ENCODE results near the gene BATF.

Gene BATF

GRCh38 chr14:75518625-75519024 is 3.6 kb upstream of the BATF start:
- no peak overlapping the region for H3K9ac ChIP-seq (ENCODE audit: low read length)
- no peaks in the 10 kb centered on the region for H3K4me1 ChIP-seq (ENCODE audit: control insufficient read depth, insufficient read depth, low read depth, low read length)
- H3K79me1 ChIP-seq (replicated peaks; ENCODE audit: low read length, poor library complexity, severe bottlenecking) = no peaks in the 10 kb centered on the region
- H4K8ac ChIP-seq (ENCODE audit: low read length) = no peak overlapping the region
- no peak overlapping the region for H2BK5ac ChIP-seq (ENCODE audit: low read depth, low read length, poor library complexity, severe bottlenecking)
- H2BK15ac ChIP-seq (ENCODE audit: low read depth, poor library complexity, severe bottlenecking) = no peak overlapping the region
- no peak overlapping the region for H2AK5ac ChIP-seq (ENCODE audit: low read length, severe bottlenecking)
- no peak overlapping the region for H3K23ac ChIP-seq (ENCODE audit: low read length in 2 of 2)
- no peak overlapping the region for H3K14ac ChIP-seq (ENCODE audit: low read length in 2 of 2)
- no peaks in the 10 kb centered on the region for H3K9me3 ChIP-seq (ENCODE audit: control insufficient read depth, low read length)
- no peaks in the 10 kb centered on the region for H3K36me3 ChIP-seq (ENCODE audit: control insufficient read depth in 1 of 2, insufficient read depth in 2 of 2, low read depth in 1 of 2, low read length in 2 of 2)
- no peak overlapping the region for H2BK12ac ChIP-seq (ENCODE audit: low read length in 2 of 2)
- no peak overlapping the region for H3K4me2 ChIP-seq (ENCODE audit: low read length, poor library complexity, severe bottlenecking)
- no peak overlapping the region for H3K18ac ChIP-seq (ENCODE audit: low read depth in 1 of 2, low read length in 2 of 2)
- 62% methylated on average over 4 of the region's 4 CpGs for WGBS
- H3K4me3 ChIP-seq (ENCODE audit: insufficient read depth in 1 of 2, low read depth in 1 of 2, low read length in 2 of 2) = no peak overlapping the region
- no peak overlapping the region for H3K4ac ChIP-seq (ENCODE audit: low read depth in 1 of 2, low read length in 2 of 2)
- H2BK120ac ChIP-seq (ENCODE audit: low read depth, low read length) = no peak overlapping the region
- peaks cover 12 to 18% of the 10 kb centered on the region in 2 experiments for H3K27me3 ChIP-seq (ENCODE audit: control insufficient read depth in 1 of 2, insufficient read depth in 1 of 2, low read length in 2 of 2)
- H2AFZ ChIP-seq (ENCODE audit: low read depth, low read length) = no peak overlapping the region
- H4K91ac ChIP-seq (ENCODE audit: low read length) = no peak overlapping the region
- DNase-seq = no peak
- no peak overlapping the region for H3K27ac ChIP-seq (ENCODE audit: low read length, poor library complexity, severe bottlenecking)

- no peak overlapping the region for H2AFZ ChIP-seq (ENCODE audit: low read depth, low read length)
- no peaks in the 10 kb centered on the region for H3K79me1 ChIP-seq (replicated peaks; ENCODE audit: low read length, poor library complexity, severe bottlenecking)
- H2BK12ac ChIP-seq (ENCODE audit: low read length in 2 of 2) = no peak overlapping the region
- peaks cover 12 to 18% of the 10 kb centered on the region in 2 experiments for H3K27me3 ChIP-seq (ENCODE audit: control insufficient read depth in 1 of 2, insufficient read depth in 1 of 2, low read length in 2 of 2)
- H3K27ac ChIP-seq (ENCODE audit: low read length, poor library complexity, severe bottlenecking) = no peak overlapping the region
- H4K91ac ChIP-seq (ENCODE audit: low read length) = no peak overlapping the region
- no peak overlapping the region for H2AK5ac ChIP-seq (ENCODE audit: low read length, severe bottlenecking)
- H3K4ac ChIP-seq (ENCODE audit: low read depth in 1 of 2, low read length in 2 of 2) = no peak overlapping the region
- H3K9ac ChIP-seq (ENCODE audit: low read length) = no peak overlapping the region
- H3K4me3 ChIP-seq (ENCODE audit: insufficient read depth in 1 of 2, low read depth in 1 of 2, low read length in 2 of 2) = no peak overlapping the region
- no peak for DNase-seq
- no peak overlapping the region for H2BK120ac ChIP-seq (ENCODE audit: low read depth, low read length)
- H3K9me3 ChIP-seq (ENCODE audit: control insufficient read depth, low read length) = no peaks in the 10 kb centered on the region
- no peak overlapping the region for H3K18ac ChIP-seq (ENCODE audit: low read depth in 1 of 2, low read length in 2 of 2)
- H3K14ac ChIP-seq (ENCODE audit: low read length in 2 of 2) = no peak overlapping the region
- no peak overlapping the region for H4K8ac ChIP-seq (ENCODE audit: low read length)
- H3K4me1 ChIP-seq (ENCODE audit: control insufficient read depth, insufficient read depth, low read depth, low read length) = no peaks in the 10 kb centered on the region
- no peak overlapping the region for H3K23ac ChIP-seq (ENCODE audit: low read length in 2 of 2)
- no peak overlapping the region for H3K4me2 ChIP-seq (ENCODE audit: low read length, poor library complexity, severe bottlenecking)
- 100% methylated on average over 2 of the region's 4 CpGs for WGBS
- no peak overlapping the region for H2BK5ac ChIP-seq (ENCODE audit: low read depth, low read length, poor library complexity, severe bottlenecking)
- no peaks in the 10 kb centered on the region for H3K36me3 ChIP-seq (ENCODE audit: control insufficient read depth in 1 of 2, insufficient read depth in 2 of 2, low read depth in 1 of 2, low read length in 2 of 2)
- H2BK15ac ChIP-seq (ENCODE audit: low read depth, poor library complexity, severe bottlenecking) = no peak overlapping the region
Observed at GRCh38 chr14:75519394-75519793, 2.9 kb upstream of the BATF start.

- Histone ChIP-seq H3K36me3 (ENCODE audit: control insufficient read depth in 1 of 2, insufficient read depth in 2 of 2, low read depth in 1 of 2, low read length in 2 of 2) (no peaks in the 10 kb centered on the region), H2BK120ac (ENCODE audit: low read depth, low read length) (no peak overlapping the region), H2BK5ac (ENCODE audit: low read depth, low read length, poor library complexity, severe bottlenecking) (no peak overlapping the region), H3K27me3 (ENCODE audit: control insufficient read depth in 1 of 2, insufficient read depth in 1 of 2, low read length in 2 of 2) (peaks cover 12 to 18% of the 10 kb centered on the region in 2 experiments), H3K4me2 (ENCODE audit: low read length, poor library complexity, severe bottlenecking) (no peak overlapping the region), H3K79me1 (replicated peaks; ENCODE audit: low read length, poor library complexity, severe bottlenecking) (no peaks in the 10 kb centered on the region), H3K4me3 (ENCODE audit: insufficient read depth in 1 of 2, low read depth in 1 of 2, low read length in 2 of 2) (no peak overlapping the region), H2BK15ac (ENCODE audit: low read depth, poor library complexity, severe bottlenecking) (no peak overlapping the region), H3K14ac (ENCODE audit: low read length in 2 of 2) (no peak overlapping the region), H3K9me3 (ENCODE audit: control insufficient read depth, low read length) (no peaks in the 10 kb centered on the region), H3K27ac (ENCODE audit: low read length, poor library complexity, severe bottlenecking) (no peak overlapping the region), H4K8ac (ENCODE audit: low read length) (no peak overlapping the region), H2BK12ac (ENCODE audit: low read length in 2 of 2) (peak overlapping the region; percentile 59 to 64), H2AFZ (ENCODE audit: low read depth, low read length) (no peak overlapping the region), H3K23ac (ENCODE audit: low read length in 2 of 2) (no peak overlapping the region), H3K4ac (ENCODE audit: low read depth in 1 of 2, low read length in 2 of 2) (no peak overlapping the region), H3K9ac (ENCODE audit: low read length) (no peak overlapping the region), H4K91ac (ENCODE audit: low read length) (no peak overlapping the region), H3K4me1 (ENCODE audit: control insufficient read depth, insufficient read depth, low read depth, low read length) (no peaks in the 10 kb centered on the region), H2AK5ac (ENCODE audit: low read length, severe bottlenecking) (no peak overlapping the region), H3K18ac (ENCODE audit: low read depth in 1 of 2, low read length in 2 of 2) (no peak overlapping the region)
- peak; percentile 53 for DNase-seq
- 87% methylated on average over 10 of the region's 11 CpGs for WGBS
Observed at GRCh38 chr14:75519826-75520728, 2.2 kb upstream of the BATF start.

GRCh38 chr14:75520852-75521251 is 1.4 kb upstream of the BATF start:
- H2AFZ ChIP-seq (ENCODE audit: low read depth, low read length) = no peak overlapping the region
- H4K91ac ChIP-seq (ENCODE audit: low read length) = no peak overlapping the region
- no peak overlapping the region for H3K23ac ChIP-seq (ENCODE audit: low read length in 2 of 2)
- H2BK5ac ChIP-seq (ENCODE audit: low read depth, low read length, poor library complexity, severe bottlenecking) = no peak overlapping the region
- H4K8ac ChIP-seq (ENCODE audit: low read length) = no peak overlapping the region
- no peak overlapping the region for H3K18ac ChIP-seq (ENCODE audit: low read depth in 1 of 2, low read length in 2 of 2)
- peak overlapping the region in 1 of 2 experiments; percentile 86 for H2BK12ac ChIP-seq (ENCODE audit: low read length in 2 of 2)
- no peak overlapping the region for H3K4me2 ChIP-seq (ENCODE audit: low read length, poor library complexity, severe bottlenecking)
- peaks cover 4 to 17% of the 10 kb centered on the region in 2 experiments for H3K27me3 ChIP-seq (ENCODE audit: control insufficient read depth in 1 of 2, insufficient read depth in 1 of 2, low read length in 2 of 2)
- WGBS = 93% methylated on average over 3 of the region's 3 CpGs
- no peaks in the 10 kb centered on the region for H3K79me1 ChIP-seq (replicated peaks; ENCODE audit: low read length, poor library complexity, severe bottlenecking)
- no peak overlapping the region for H3K9ac ChIP-seq (ENCODE audit: low read length)
- H2AK5ac ChIP-seq (ENCODE audit: low read length, severe bottlenecking) = no peak overlapping the region
- no peak overlapping the region for H2BK120ac ChIP-seq (ENCODE audit: low read depth, low read length)
- no peaks in the 10 kb centered on the region for H3K4me1 ChIP-seq (ENCODE audit: control insufficient read depth, insufficient read depth, low read depth, low read length)
- no peak overlapping the region for H3K4ac ChIP-seq (ENCODE audit: low read depth in 1 of 2, low read length in 2 of 2)
- H3K36me3 ChIP-seq (ENCODE audit: control insufficient read depth in 1 of 2, insufficient read depth in 2 of 2, low read depth in 1 of 2, low read length in 2 of 2) = no peaks in the 10 kb centered on the region
- H2BK15ac ChIP-seq (ENCODE audit: low read depth, poor library complexity, severe bottlenecking) = no peak overlapping the region
- H3K14ac ChIP-seq (ENCODE audit: low read length in 2 of 2) = no peak overlapping the region
- H3K9me3 ChIP-seq (ENCODE audit: control insufficient read depth, low read length) = no peaks in the 10 kb centered on the region
- DNase-seq = no peak
- no peak overlapping the region for H3K4me3 ChIP-seq (ENCODE audit: insufficient read depth in 1 of 2, low read depth in 1 of 2, low read length in 2 of 2)
- no peak overlapping the region for H3K27ac ChIP-seq (ENCODE audit: low read length, poor library complexity, severe bottlenecking)
